Fibroblast of peridontal ligament (primary cell): ENCODE results near the gene LIPG.
"Not testable (repeated sequence)": the region's sequence is repeated elsewhere in the genome, so short reads cannot be mapped to it uniquely, and the experiment has no call there.

Experiments used
- DNase-seq: peaks from one replicate; pipeline ENCODE4 v3.0.0-alpha.2; 2010; ENCODE audit errors: extremely low read depth

LIPG gene

GRCh38 chr18:49573835-49574234 lies 12.0 kb downstream of the LIPG start:
- no peak for DNase-seq

- DNase-seq = not testable (repeated sequence)
Observed at GRCh38 chr18:49579041-49579440, 17.2 kb downstream of the LIPG start.

GRCh38 chr18:49579583-49579982 lies 17.7 kb downstream of the LIPG start:
- not testable (repeated sequence) for DNase-seq

GRCh38 chr18:49580279-49580678 lies 18.4 kb downstream of the LIPG start:
- no peak for DNase-seq

GRCh38 chr18:49581371-49581770 lies 19.5 kb downstream of the LIPG start:
- DNase-seq = no peak

GRCh38 chr18:49582579-49582978 lies 20.7 kb downstream of the LIPG start:
- peak; percentile 34 for DNase-seq

- DNase-seq = peak; percentile 6
Observed at GRCh38 chr18:49584394-49584793, 22.5 kb downstream of the LIPG start.

GRCh38 chr18:49584951-49585350 lies 23.1 kb downstream of the LIPG start:
- DNase-seq = not testable (repeated sequence)

- no peak for DNase-seq
Observed at GRCh38 chr18:49585781-49586663, 24.2 kb downstream of the LIPG start.

- no peak for DNase-seq
Observed at GRCh38 chr18:49588171-49588570, 26.3 kb downstream of the LIPG start.

- DNase-seq = no peak
Observed at GRCh38 chr18:49588971-49589370, 27.1 kb downstream of the LIPG start.

GRCh38 chr18:49590608-49591007 lies 28.8 kb downstream of the LIPG start:
- no peak for DNase-seq

- no peak for DNase-seq
Observed at GRCh38 chr18:49591271-49591670, 29.4 kb downstream of the LIPG start.

GRCh38 chr18:49591775-49592174 lies 29.9 kb downstream of the LIPG start:
- DNase-seq = no peak

- DNase-seq = no peak
Observed at GRCh38 chr18:49596687-49597086, 34.8 kb downstream of the LIPG start.

- no peak for DNase-seq
Observed at GRCh38 chr18:49597157-49597931, 35.5 kb downstream of the LIPG start.

- DNase-seq = no peak
Observed at GRCh38 chr18:49601211-49601610, 39.4 kb downstream of the LIPG start.

GRCh38 chr18:49608366-49609255 lies 46.8 kb downstream of the LIPG start:
- DNase-seq = no peak

GRCh38 chr18:49609256-49610021 lies 47.6 kb downstream of the LIPG start:
- DNase-seq = no peak

GRCh38 chr18:49610022-49610445 lies 48.2 kb downstream of the LIPG start:
- no peak for DNase-seq

- DNase-seq = no peak
Observed at GRCh38 chr18:49611316-49611715, 49.5 kb downstream of the LIPG start.
